Chondrocyte (in vitro differentiated cells): ENCODE results near the gene CXorf58. TPM values are rescaled to one million over a fixed set of nuclear protein-coding genes. Genes with fewer than 3 reads are reported as not detected.

Experiments used
- DNase-seq: peaks from one replicate; pipeline ENCODE4 v3.0.0; 2021; ENCODE audit warnings: mixed read lengths, low spot score
- H3K27ac Mint-ChIP-seq: one replicate; pipeline ENCODE4 v1.8.0; 2021; ENCODE audit warnings: mild to moderate bottlenecking, moderate library complexity, mixed read lengths; ENCODE audit not compliant: unreplicated experiment
- H3K27me3 Mint-ChIP-seq: 2 replicates; pipeline ENCODE4 v1.8.0; 2021; ENCODE audit warnings: low read depth, mixed read lengths
- H3K36me3 Mint-ChIP-seq: 2 replicates; pipeline ENCODE4 v1.8.0; 2021; ENCODE audit warnings: low read depth, mixed read lengths
- H3K4me1 Mint-ChIP-seq: 2 replicates; pipeline ENCODE4 v1.8.0; 2021; ENCODE audit warnings: low read depth, mild to moderate bottlenecking, mixed read lengths
- H3K4me3 Mint-ChIP-seq: one replicate; pipeline ENCODE4 v1.8.0; 2021; ENCODE audit warnings: mild to moderate bottlenecking, moderate library complexity, mixed read lengths; ENCODE audit not compliant: unreplicated experiment
- H3K9me3 Mint-ChIP-seq: 2 replicates; pipeline ENCODE4 v1.8.0; 2021; ENCODE audit warnings: low read depth, mixed read lengths
- CTCF ChIP-seq: fragments of 200-600 bp; sonication (generic); IDR thresholded peaks from 2 replicates; pipeline ENCODE4 v1.5.0; 2021; ENCODE audit warnings: antibody characterized with exemption, mild to moderate bottlenecking, moderate library complexity
- total RNA-seq: library from RNA; stranded (reverse); gene quantifications from 3 replicates; pipeline ENCODE4 v1.2.1, GENCODE V29; 2021

Gene CXorf58
- total RNA-seq, 1 donor from 2014 or later: 0.30 TPM

GRCh38 chrX:23981222-23981621, 73.4 kb downstream of the CXorf58 start:
- Mint-ChIP-seq H3K4me1 (peaks cover 33% of the 10 kb centered on the region), H3K36me3 (peaks cover 13% of the 10 kb centered on the region), H3K4me3 (no peak overlapping the region), H3K27ac (no peak overlapping the region), H3K9me3 (no peaks in the 10 kb centered on the region), H3K27me3 (no peaks in the 10 kb centered on the region)
- no peak for TF ChIP-seq CTCF
- no peak for DNase-seq

GRCh38 chrX:23981711-23982110, 73.9 kb downstream of the CXorf58 start:
- H3K27ac Mint-ChIP-seq: no peak overlapping the region
- no peak overlapping the region for H3K4me3 Mint-ChIP-seq
- H3K27me3 Mint-ChIP-seq: no peaks in the 10 kb centered on the region
- H3K36me3 Mint-ChIP-seq: peaks cover 13% of the 10 kb centered on the region
- peaks cover 33% of the 10 kb centered on the region for H3K4me1 Mint-ChIP-seq
- H3K9me3 Mint-ChIP-seq: no peaks in the 10 kb centered on the region
- no peak for TF ChIP-seq CTCF
- DNase-seq: no peak

GRCh38 chrX:23982891-23983290, 75.1 kb downstream of the CXorf58 start:
- DNase-seq: no peak
- H3K27me3 Mint-ChIP-seq: no peaks in the 10 kb centered on the region
- no peak for TF ChIP-seq CTCF
- H3K4me1 Mint-ChIP-seq: peaks cover 30% of the 10 kb centered on the region
- no peak overlapping the region for H3K4me3 Mint-ChIP-seq
- no peak overlapping the region for H3K27ac Mint-ChIP-seq
- no peaks in the 10 kb centered on the region for H3K9me3 Mint-ChIP-seq
- peaks cover 23% of the 10 kb centered on the region for H3K36me3 Mint-ChIP-seq

Other genes starting within 250 kb of the CXorf58 start
- 404 to 428 TPM (median 414 TPM) in 3 replicates for gene PRDX4, start 240.5 kb upstream of the CXorf58 start, total RNA-seq
- 69.3 to 99.6 TPM (median 94.6 TPM) in 3 replicates for gene ACOT9, start 164.7 kb upstream of the CXorf58 start, total RNA-seq
- 157 to 264 TPM (median 263 TPM) in 3 replicates for gene SAT1, start 124.8 kb upstream of the CXorf58 start, total RNA-seq
- gene APOO, start 68 bp upstream of the CXorf58 start, total RNA-seq: 29.1 to 46.3 TPM (median 30.1 TPM) in 3 replicates
- 13.7 to 15.5 TPM (median 13.9 TPM) in 3 replicates for gene KLHL15, start 119.2 kb downstream of the CXorf58 start, total RNA-seq
- 241 to 295 TPM (median 288 TPM) in 3 replicates for gene EIF2S3, start 146.9 kb downstream of the CXorf58 start, total RNA-seq
- 70.4 to 75.3 TPM (median 72.8 TPM) in 3 replicates for gene ZFX, start 241.7 kb downstream of the CXorf58 start, total RNA-seq